CD4-positive, alpha-beta T cell treated with Interleukin-2 at 100 ng/mL for 4 hours (primary cell): ENCODE data around the gene SNN.

ENCODE experiments used
- DNase-seq: peaks from one replicate; pipeline ENCODE4 v3.0.0-alpha.2; 2020; ENCODE audit warnings: low spot score

Gene SNN

GRCh38 chr16:11699234-11699894, 31.1 kb downstream of the SNN start:
- DNase-seq = no peak

GRCh38 chr16:11700264-11701029, 32.2 kb downstream of the SNN start:
- no peak for DNase-seq

GRCh38 chr16:11705311-11706025, 37.2 kb downstream of the SNN start:
- no peak for DNase-seq

GRCh38 chr16:11706180-11706742, 38.0 kb downstream of the SNN start:
- DNase-seq = no peak

GRCh38 chr16:11707679-11708197, 39.5 kb downstream of the SNN start:
- DNase-seq = no peak

GRCh38 chr16:11708421-11708820, 40.2 kb downstream of the SNN start:
- DNase-seq = no peak

- DNase-seq = no peak
Observed at GRCh38 chr16:11711662-11712061, 43.4 kb downstream of the SNN start.

- DNase-seq = no peak
Observed at GRCh38 chr16:11712122-11712521, 43.9 kb downstream of the SNN start.

- no peak for DNase-seq
Observed at GRCh38 chr16:11715246-11715947, 47.1 kb downstream of the SNN start.

- no peak for DNase-seq
Observed at GRCh38 chr16:11716336-11716735, 48.1 kb downstream of the SNN start.

GRCh38 chr16:11717811-11718210, 49.6 kb downstream of the SNN start:
- no peak for DNase-seq

GRCh38 chr16:11719171-11719570, 50.9 kb downstream of the SNN start:
- no peak for DNase-seq

GRCh38 chr16:11719762-11720161, 51.5 kb downstream of the SNN start:
- no peak for DNase-seq

- no peak for DNase-seq
Observed at GRCh38 chr16:11721781-11722467, 53.7 kb downstream of the SNN start.

GRCh38 chr16:11722468-11722808, 54.2 kb downstream of the SNN start:
- DNase-seq = no peak

- no peak for DNase-seq
Observed at GRCh38 chr16:11725457-11725856, 57.2 kb downstream of the SNN start.

- no peak for DNase-seq
Observed at GRCh38 chr16:11726008-11726407, 57.8 kb downstream of the SNN start.

- DNase-seq = no peak
Observed at GRCh38 chr16:11727796-11728543, 59.7 kb downstream of the SNN start.
